ENCODE data around the gene OR8I2.

GRCh38 chr11:56066980-56067379 lies 26.1 kb upstream of the OR8I2 start:
- TF ChIP-seq EZH2 (IDR thresholded peaks at IDR 0.05) (no peak), POLR2AphosphoS5 (IDR thresholded peaks at IDR 0.05; ENCODE audit: borderline replicate concordance, low read depth, low read length) (no peak), FOXP2 (optimal IDR thresholded peaks at IDR 0.05; ENCODE audit: control extremely low read depth, extremely low read length, insufficient read depth) (no peak)
